ENCODE results near the gene EXOC3L4. TPM values are rescaled to one million over a fixed set of nuclear protein-coding genes. Genes with fewer than 3 reads are reported as not detected.

Gene EXOC3L4
- total and polyA plus RNA-seq, 2 donors (not counting 3 experiments of a cell fraction or from before 2014, with no cell fraction given), result not detected

DNA sequence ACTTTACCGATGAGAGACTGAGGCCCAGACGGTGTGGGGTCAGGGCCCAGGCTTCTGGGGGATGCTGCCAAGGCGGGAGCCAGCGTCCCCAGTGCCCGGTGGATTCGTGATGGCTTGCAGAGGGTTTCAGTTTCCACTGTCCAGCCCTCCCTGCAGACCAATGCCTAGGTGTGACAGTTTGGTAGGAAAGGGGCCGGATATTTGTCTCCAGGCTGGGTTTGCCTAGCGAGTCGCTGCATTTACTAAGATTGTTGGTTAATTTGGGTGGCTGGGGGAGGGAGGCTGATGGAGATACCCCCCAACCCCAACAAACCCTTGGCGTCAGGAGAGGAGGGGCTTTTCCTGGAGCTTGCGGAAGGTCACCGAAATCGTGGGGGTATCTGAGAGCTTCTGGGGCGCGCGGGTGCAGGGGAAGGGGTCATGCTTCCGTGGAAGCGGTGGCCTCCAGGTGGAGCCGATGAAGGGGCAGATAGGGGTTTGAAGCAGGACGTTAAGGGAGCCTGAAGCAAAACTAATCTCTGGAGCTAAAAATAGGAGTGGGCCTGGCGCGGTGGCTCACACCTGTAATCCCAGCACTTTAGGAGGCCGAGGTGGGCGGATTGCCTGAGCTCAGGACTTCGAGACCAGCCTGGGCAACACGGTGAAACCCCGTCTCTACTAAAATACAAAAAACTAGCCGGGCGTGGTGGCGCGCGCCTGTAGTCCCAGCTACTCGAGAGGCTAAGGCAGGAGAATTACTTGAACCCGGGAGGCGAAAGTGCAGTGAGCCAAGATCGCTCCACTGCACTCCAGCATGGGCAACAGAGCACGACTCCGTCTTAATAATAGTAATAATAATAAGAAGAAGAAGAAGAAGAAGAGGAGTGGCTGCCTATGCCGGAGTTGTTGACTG is 36.1 kb upstream of the EXOC3L4 start:
- TF ChIP-seq, protein P1, sequence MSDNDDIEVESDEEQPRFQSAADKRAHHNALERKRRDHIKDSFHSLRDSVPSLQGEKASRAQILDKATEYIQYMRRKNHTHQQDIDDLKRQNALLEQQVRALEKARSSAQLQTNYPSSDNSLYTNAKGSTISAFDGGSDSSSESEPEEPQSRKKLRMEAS (IDR thresholded peaks at IDR 0.05; ENCODE audit: insufficient read depth, insufficient read length), result no peak
- TF ChIP-seq POLR2AphosphoS5 (IDR thresholded peaks at IDR 0.05; ENCODE audit: insufficient read depth, low read depth, low read length) (no peak), FOS (IDR thresholded peaks at IDR 0.05; ENCODE audit: borderline replicate concordance, insufficient read depth, low read length) (no peak), EZH2 (IDR thresholded peaks at IDR 0.05; ENCODE audit: borderline replicate concordance, low read depth, low read length, severe bottlenecking) (no peak), JUN (IDR thresholded peaks at IDR 0.05; ENCODE audit: borderline replicate concordance, insufficient read depth, insufficient read length, low read depth) (no peak), MYC (IDR thresholded peaks at IDR 0.05; ENCODE audit: low read depth, low read length) (no peak), POLR2A (IDR thresholded peaks at IDR 0.05; ENCODE audit: low read depth, low read length) (no peak), GATA2 (IDR thresholded peaks at IDR 0.05; ENCODE audit: insufficient read depth, insufficient read length, low read depth, low read length) (no peak)
- TF ChIP-seq, protein P2, sequence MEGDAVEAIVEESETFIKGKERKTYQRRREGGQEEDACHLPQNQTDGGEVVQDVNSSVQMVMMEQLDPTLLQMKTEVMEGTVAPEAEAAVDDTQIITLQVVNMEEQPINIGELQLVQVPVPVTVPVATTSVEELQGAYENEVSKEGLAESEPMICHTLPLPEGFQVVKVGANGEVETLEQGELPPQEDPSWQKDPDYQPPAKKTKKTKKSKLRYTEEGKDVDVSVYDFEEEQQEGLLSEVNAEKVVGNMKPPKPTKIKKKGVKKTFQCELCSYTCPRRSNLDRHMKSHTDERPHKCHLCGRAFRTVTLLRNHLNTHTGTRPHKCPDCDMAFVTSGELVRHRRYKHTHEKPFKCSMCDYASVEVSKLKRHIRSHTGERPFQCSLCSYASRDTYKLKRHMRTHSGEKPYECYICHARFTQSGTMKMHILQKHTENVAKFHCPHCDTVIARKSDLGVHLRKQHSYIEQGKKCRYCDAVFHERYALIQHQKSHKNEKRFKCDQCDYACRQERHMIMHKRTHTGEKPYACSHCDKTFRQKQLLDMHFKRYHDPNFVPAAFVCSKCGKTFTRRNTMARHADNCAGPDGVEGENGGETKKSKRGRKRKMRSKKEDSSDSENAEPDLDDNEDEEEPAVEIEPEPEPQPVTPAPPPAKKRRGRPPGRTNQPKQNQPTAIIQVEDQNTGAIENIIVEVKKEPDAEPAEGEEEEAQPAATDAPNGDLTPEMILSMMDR (IDR thresholded peaks at IDR 0.05; ENCODE audit: extremely low read depth in 1 of 2, insufficient read depth in 1 of 2, low read depth in 1 of 2, low read length in 2 of 2), result no peak
- Histone ChIP-seq H3K9ac (replicated peaks; ENCODE audit: extremely low read depth, insufficient read depth, low read length) (peak overlapping the region; percentile 41), H3K4me3 (replicated peaks in 1 of 3; ENCODE audit: insufficient read depth in 1 of 3, low read depth in 1 of 3, low read length in 3 of 3) (peak overlapping the region; percentile 21 to 89 (median 41)), H2AFZ (ENCODE audit: low read depth, low read length) (peak overlapping the region; percentile 84), H3K27me3 (ENCODE audit: control insufficient read depth in 2 of 2, insufficient read depth in 2 of 2, low read length in 2 of 2) (no peaks in the 10 kb centered on the region), H3K27ac (ENCODE audit: insufficient read depth, low read depth, low read length) (no peak overlapping the region), H3K9me1 (replicated peaks; ENCODE audit: control insufficient read depth, extremely low read depth, insufficient read depth, low read length) (no peaks in the 10 kb centered on the region), H3K79me2 (ENCODE audit: control insufficient read depth, insufficient read depth, low read length) (peaks cover 32% of the 10 kb centered on the region), H3K36me3 (ENCODE audit: control insufficient read depth in 2 of 2, extremely low read depth in 1 of 2, insufficient read depth in 2 of 2, low read length in 2 of 2) (no peaks in the 10 kb centered on the region), H3K9me3 (replicated peaks; ENCODE audit: control insufficient read depth, insufficient read depth, low read length) (no peaks in the 10 kb centered on the region), H3K4me2 (ENCODE audit: insufficient read depth, low read length) (peak overlapping the region; percentile 56), H3K4me1 (ENCODE audit: control insufficient read depth, extremely low read depth, insufficient read depth, low read length) (peaks cover 22% of the 10 kb centered on the region), H4K20me1 (replicated peaks; ENCODE audit: control insufficient read depth, extremely low read depth, insufficient read depth, low read length) (peaks cover 4% of the 10 kb centered on the region)
- POLR2A ChIA-PET, result interaction anchor here (0.6 kb wide), 1 partner anchor 165 kb away, joined by 3 read pairs; no protein-coding TSS in a partner anchor
- no TSS peak for BruUV-seq (replicated peaks)
- DNase-seq (ENCODE audit: low read depth, low spot score), result no peak
- CTCF ChIA-PET, result interaction anchor here (1.1 to 2.6 kb wide), 2 partner anchors 10 to 16 kb away, joined by 3 to 7 read pairs; no protein-coding TSS in a partner anchor
- FAIRE-seq, result no peak
- dilution Hi-C loops (cut with MboI; ENCODE audit: extremely low pct_ligation_motif_present, low sequenced_read_pairs), result no loop called here
- intact Hi-C loops (cut with micrococcal nuclease), result loop anchor here (5.0 kb wide), 1 partner anchor 86 kb away; no protein-coding TSS in a partner anchor
